ENCODE data around the gene GALNT18. TPM values are rescaled to one million over a fixed set of nuclear protein-coding genes. Genes with fewer than 3 reads are reported as not detected.
A peak's percentile ranks its signal among the peaks of the same experiment; 100 is the strongest.

The GALNT18 gene
- total and polyA plus RNA-seq, 7 donors, result 4.6 to 32.4 (median 8.3) TPM

DNA sequence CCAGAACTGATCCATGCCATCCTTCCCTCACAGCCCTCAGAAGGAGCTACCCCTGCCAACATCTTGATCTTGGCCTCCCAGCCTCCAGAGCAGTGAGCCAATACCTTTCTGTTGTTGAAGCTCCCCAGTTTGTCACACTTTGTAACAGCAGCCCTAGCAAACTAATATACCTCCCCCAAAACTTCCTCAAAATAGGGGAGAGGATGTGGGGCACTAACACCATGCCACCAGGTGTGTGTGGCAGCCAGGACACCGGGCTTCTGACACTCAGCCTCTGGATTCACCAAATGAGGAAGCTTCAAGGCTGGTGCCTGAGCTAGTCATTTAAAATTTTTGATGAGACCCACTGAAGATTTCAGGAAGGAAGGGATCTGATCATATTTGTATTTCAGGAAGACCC, 353.7 kb downstream of the GALNT18 start:
- TF ChIP-seq, protein P1, sequence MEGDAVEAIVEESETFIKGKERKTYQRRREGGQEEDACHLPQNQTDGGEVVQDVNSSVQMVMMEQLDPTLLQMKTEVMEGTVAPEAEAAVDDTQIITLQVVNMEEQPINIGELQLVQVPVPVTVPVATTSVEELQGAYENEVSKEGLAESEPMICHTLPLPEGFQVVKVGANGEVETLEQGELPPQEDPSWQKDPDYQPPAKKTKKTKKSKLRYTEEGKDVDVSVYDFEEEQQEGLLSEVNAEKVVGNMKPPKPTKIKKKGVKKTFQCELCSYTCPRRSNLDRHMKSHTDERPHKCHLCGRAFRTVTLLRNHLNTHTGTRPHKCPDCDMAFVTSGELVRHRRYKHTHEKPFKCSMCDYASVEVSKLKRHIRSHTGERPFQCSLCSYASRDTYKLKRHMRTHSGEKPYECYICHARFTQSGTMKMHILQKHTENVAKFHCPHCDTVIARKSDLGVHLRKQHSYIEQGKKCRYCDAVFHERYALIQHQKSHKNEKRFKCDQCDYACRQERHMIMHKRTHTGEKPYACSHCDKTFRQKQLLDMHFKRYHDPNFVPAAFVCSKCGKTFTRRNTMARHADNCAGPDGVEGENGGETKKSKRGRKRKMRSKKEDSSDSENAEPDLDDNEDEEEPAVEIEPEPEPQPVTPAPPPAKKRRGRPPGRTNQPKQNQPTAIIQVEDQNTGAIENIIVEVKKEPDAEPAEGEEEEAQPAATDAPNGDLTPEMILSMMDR (IDR thresholded peaks at IDR 0.05), result no peak
- no peaks in the 10 kb centered on the region for H3K4me1 ChIP-seq
- no peak overlapping the region for H3K27ac ChIP-seq
- no peaks in the 10 kb centered on the region for H3K27me3 ChIP-seq (ENCODE audit: insufficient read depth in 3 of 3, low read length in 2 of 3)
- no peak for ATAC-seq
- H3K36me3 ChIP-seq (ENCODE audit: insufficient read depth in 1 of 2, low read depth in 1 of 2), result no peaks in the 10 kb centered on the region
- DNase-seq, result no peak
- intact Hi-C loops (cut with DNase I), result loop anchor here (5.0 to 10.0 kb wide), 3 partner anchors 246 to 517 kb away; no protein-coding TSS in a partner anchor
- WGBS, 3 donors, result 0 to 89% (median 0%) methylated on average over 1 of the region's 1 CpG
- no peaks in the 10 kb centered on the region for H3K9me3 ChIP-seq
- H3K4me3 ChIP-seq, result no peak overlapping the region

- no peak for DNase-seq
- intact Hi-C loops (cut with DNase I), result loop anchor here (5.0 to 10.0 kb wide), 3 partner anchors 245 to 517 kb away; no protein-coding TSS in a partner anchor
- Histone ChIP-seq H3K36me3 (ENCODE audit: insufficient read depth in 1 of 2, low read depth in 1 of 2) (no peaks in the 10 kb centered on the region), H3K27me3 (ENCODE audit: insufficient read depth in 3 of 3, low read length in 2 of 3) (no peaks in the 10 kb centered on the region), H3K4me3 (no peak overlapping the region), H3K9me3 (no peaks in the 10 kb centered on the region), H3K4me1 (no peaks in the 10 kb centered on the region), H3K27ac (no peak overlapping the region)
- TF ChIP-seq, protein P1 (IDR thresholded peaks at IDR 0.05), result no peak
- ATAC-seq, result no peak
These were observed 354.5 kb downstream of the GALNT18 start for GRCh38 chr11:11267312-11267711.

- intact Hi-C loops (cut with DNase I), result loop anchor here (2.0 to 10.0 kb wide), 4 partner anchors 229 to 519 kb away; no protein-coding TSS in a partner anchor
- Histone ChIP-seq H3K4me3 (no peak overlapping the region), H3K36me3 (ENCODE audit: insufficient read depth in 1 of 2, low read depth in 1 of 2) (no peaks in the 10 kb centered on the region), H3K9me3 (no peaks in the 10 kb centered on the region), H3K4me1 (no peaks in the 10 kb centered on the region), H3K27ac (no peak overlapping the region), H3K27me3 (ENCODE audit: insufficient read depth in 3 of 3, low read length in 2 of 3) (no peaks in the 10 kb centered on the region)
- DNase-seq (peak; percentile 40 to 76), ATAC-seq (peak; percentile 69 to 92 (median 84))
- TF ChIP-seq, protein P1 (IDR thresholded peaks at IDR 0.05), result peak; percentile 82
- 44 to 56% (median 50%) methylated on average over 8 of the region's 8 CpGs for WGBS, 3 donors
These were observed 355.7 kb downstream of the GALNT18 start for GRCh38 chr11:11265994-11266606.

DNA sequence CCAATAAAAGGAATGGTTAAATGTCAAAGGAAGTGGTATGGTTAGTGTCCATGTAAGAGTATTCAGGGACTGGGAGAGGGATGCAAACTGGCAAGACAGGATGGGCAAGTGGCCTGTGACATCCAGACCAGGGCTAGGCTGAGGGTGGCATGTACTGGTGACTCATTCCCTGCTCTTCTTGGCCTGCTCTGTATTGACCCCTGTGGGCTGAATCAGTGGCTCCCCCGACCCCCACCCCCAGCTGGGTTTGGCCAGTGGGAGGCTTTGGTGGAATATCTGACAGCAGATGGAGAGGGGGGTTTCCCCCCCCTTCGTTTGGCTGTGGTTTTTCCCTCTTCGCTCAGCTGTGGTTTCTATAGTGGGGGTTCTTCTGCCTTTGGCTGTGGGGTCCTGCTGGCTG, 356.5 kb downstream of the GALNT18 start:
- no peaks in the 10 kb centered on the region for H3K27me3 ChIP-seq (ENCODE audit: insufficient read depth in 3 of 3, low read length in 2 of 3)
- intact Hi-C loops (cut with DNase I), result loop anchor here (2.0 to 10.0 kb wide), 4 partner anchors 229 to 519 kb away; no protein-coding TSS in a partner anchor
- no peaks in the 10 kb centered on the region for H3K4me1 ChIP-seq
- no peaks in the 10 kb centered on the region for H3K36me3 ChIP-seq (ENCODE audit: insufficient read depth in 1 of 2, low read depth in 1 of 2)
- ATAC-seq (peak in 2 of 4 donors; percentile 37 to 63), DNase-seq (no peak)
- H3K9me3 ChIP-seq, result no peaks in the 10 kb centered on the region
- WGBS, 3 donors, result 67 to 77% (median 74%) methylated on average over 3 of the region's 3 CpGs
- H3K27ac ChIP-seq, result no peak overlapping the region
- H3K4me3 ChIP-seq, result no peak overlapping the region
- TF ChIP-seq, protein P1 (IDR thresholded peaks at IDR 0.05), result no peak
